Tibial nerve (tissue), 3 donors: Measurements from ENCODE around the gene HID1.

Source experiments
- EP300 ChIP-seq, 2 donors: sonication (generic); formaldehyde crosslinking; IDR thresholded peaks; one replicate each; pipeline ENCODE4 v1.6.1; 2017; ENCODE audit warnings: antibody characterized with exemption in 2 of 2, mild to moderate bottlenecking in 1 of 2
- POLR2A ChIP-seq, 2 donors: fragments of 450-650 bp; IDR thresholded peaks; one replicate each; pipeline ENCODE4 v1.6.1; 2017; ENCODE audit warnings: antibody characterized with exemption in 2 of 2, mild to moderate bottlenecking in 2 of 2, moderate library complexity in 2 of 2

DNA sequence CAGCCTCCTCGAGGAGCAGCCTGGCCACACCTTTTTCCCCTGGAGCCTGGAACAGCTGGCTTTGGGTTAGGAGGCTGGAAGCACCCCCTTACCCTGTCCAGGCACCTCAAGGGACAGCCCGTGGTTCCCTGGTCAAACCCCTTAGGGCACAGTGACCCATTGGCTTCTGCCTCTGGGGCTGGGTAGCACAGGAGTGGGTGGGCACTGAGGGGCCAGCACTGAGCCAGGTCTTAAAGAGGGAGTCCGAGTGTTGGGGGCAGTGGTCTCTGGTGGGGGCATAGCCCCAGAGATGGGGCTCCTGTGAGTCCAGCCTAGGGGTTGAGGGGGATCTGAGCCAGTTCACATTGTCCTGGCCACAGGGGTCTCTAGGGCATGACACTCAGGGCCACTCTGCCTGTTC is 21.5 kb downstream of the HID1 start:
- no peak for TF ChIP-seq EP300 (IDR thresholded peaks at IDR 0.05)
- TF ChIP-seq POLR2A (IDR thresholded peaks at IDR 0.05) = no peak
